HepG2 (cell line): Measurements from ENCODE around the gene RRP36. TPM values are rescaled to one million over a fixed set of nuclear protein-coding genes. Genes with fewer than 3 reads are reported as not detected.
A peak's percentile ranks its signal among the peaks of the same experiment; 100 is the strongest.

Experiments
- ADNP ChIP-seq: sonication (generic); formaldehyde crosslinking; IDR thresholded peaks from 2 replicates; pipeline ENCODE4 v1.4.0; 2020; ENCODE audit warnings: missing genetic modification reagents
- DNMT3B ChIP-seq: conservative IDR thresholded peaks from 2 replicates; pipeline ENCODE4 v1.6.1; 2016; ENCODE audit warnings: missing biosample characterization, control low read depth
- GABPA ChIP-seq, 2 experiments: IDR thresholded peaks; 2 replicates each; pipeline ENCODE4 v1.6.1; 2011 to 2016; ENCODE audit warnings: low read depth in 2 of 2, low read length in 1 of 2, missing biosample characterization in 1 of 2, missing genetic modification characterization in 1 of 2
- MAFF ChIP-seq: IDR thresholded peaks from 2 replicates; pipeline ENCODE4 v1.6.1; 2011; ENCODE audit warnings: low read depth, low read length, improper control_type of control experiment
- MLXIP ChIP-seq: sonication (generic); formaldehyde crosslinking; IDR thresholded peaks from 2 replicates; pipeline ENCODE4 v1.9.0; 2021; ENCODE audit warnings: missing genetic modification reagents, borderline replicate concordance
- MTERF4 ChIP-seq: sonication (generic); formaldehyde crosslinking; IDR thresholded peaks from 2 replicates; pipeline ENCODE4 v1.8.0; 2023; ENCODE audit warnings: mild to moderate bottlenecking, missing genetic modification reagents
- MYC ChIP-seq: sonication (generic); formaldehyde crosslinking; IDR thresholded peaks from 2 replicates; pipeline ENCODE4 v1.9.0; 2021; ENCODE audit warnings: missing genetic modification reagents, borderline replicate concordance
- PAWR ChIP-seq: sonication (generic); formaldehyde crosslinking; IDR thresholded peaks from 2 replicates; pipeline ENCODE4 v1.4.0; 2020; ENCODE audit warnings: missing genetic modification reagents, mild to moderate bottlenecking, borderline replicate concordance
- REST ChIP-seq, 2 experiments: IDR thresholded peaks; 2 replicates each; pipeline ENCODE4 v1.6.1; 2011 to 2012; ENCODE audit warnings: low read length in 2 of 2, borderline replicate concordance in 1 of 2, low read depth in 1 of 2, mild to moderate bottlenecking in 1 of 2, moderate library complexity in 1 of 2
- SCMH1 ChIP-seq: sonication (generic); formaldehyde crosslinking; IDR thresholded peaks from 2 replicates; pipeline ENCODE4 v1.9.0; 2021; ENCODE audit warnings: missing genetic modification reagents, mild to moderate bottlenecking, borderline replicate concordance
- SP140L ChIP-seq: sonication (generic); formaldehyde crosslinking; IDR thresholded peaks from 2 replicates; pipeline ENCODE4 v1.4.0; 2020; ENCODE audit warnings: missing genetic modification reagents, borderline replicate concordance
- SUZ12 ChIP-seq: fragments of 150-350 bp; IDR thresholded peaks from 2 replicates; pipeline ENCODE4 v1.6.1; 2014; ENCODE audit warnings: low read depth, low read length
- ZNF235 ChIP-seq: sonication (generic); formaldehyde crosslinking; IDR thresholded peaks from 2 replicates; pipeline ENCODE4 v1.8.1; 2023; ENCODE audit warnings: mild to moderate bottlenecking, missing genetic modification reagents, borderline replicate concordance
- ZNF292 ChIP-seq: sonication (generic); formaldehyde crosslinking; IDR thresholded peaks from 2 replicates; pipeline ENCODE4 v1.8.1; 2022; ENCODE audit warnings: mild to moderate bottlenecking, low read depth, missing genetic modification reagents, borderline replicate concordance
- ZNF550 ChIP-seq: sonication (generic); formaldehyde crosslinking; IDR thresholded peaks from 2 replicates; pipeline ENCODE4 v1.4.0; 2020; ENCODE audit warnings: mild to moderate bottlenecking, missing genetic modification reagents, borderline replicate concordance
- ZNF563 ChIP-seq: sonication (generic); formaldehyde crosslinking; IDR thresholded peaks from 2 replicates; pipeline ENCODE4 v1.8.0; 2022; ENCODE audit warnings: mild to moderate bottlenecking, moderate library complexity, missing genetic modification reagents
- ZNF691 ChIP-seq: sonication (generic); formaldehyde crosslinking; IDR thresholded peaks from 2 replicates; pipeline ENCODE4 v1.4.0; 2020; ENCODE audit warnings: missing genetic modification reagents, low read depth, mild to moderate bottlenecking, borderline replicate concordance
- ZNF720 ChIP-seq: sonication (generic); formaldehyde crosslinking; IDR thresholded peaks from 2 replicates; pipeline ENCODE4 v1.4.0; 2020; ENCODE audit warnings: missing genetic modification reagents
- ZNF746 ChIP-seq: sonication (generic); formaldehyde crosslinking; IDR thresholded peaks from 2 replicates; pipeline ENCODE4 v1.8.0; 2022; ENCODE audit warnings: mild to moderate bottlenecking, missing genetic modification reagents
- ZSCAN22 ChIP-seq: sonication (generic); formaldehyde crosslinking; IDR thresholded peaks from 2 replicates; pipeline ENCODE4 v1.4.0; 2020; ENCODE audit warnings: mild to moderate bottlenecking, missing genetic modification reagents
- polyA plus RNA-seq, 8 experiments: library from polyadenylated mRNA; depleted of rRNA in 3 of 8; stranded (reverse) in 7 of 8; unstranded in 1 of 8; fragments of >200 nt; fragmentation: Illumina TruSeq in 4 of 8; extraction: Trizol in 4 of 8; gene quantifications; 2 replicates each; pipeline versions ENCODE4 v1.2.1 to v1.2.3, GENCODE V29; 2011 to 2016; ENCODE audit warnings: low read depth in 4 of 8, missing spikeins in 1 of 8, mixed read lengths in 1 of 8; ENCODE audit not compliant: insufficient read depth in 1 of 8
- total RNA-seq, 5 experiments: library from RNA; depleted of rRNA; stranded (reverse); fragments of >200 nt; fragmentation: Illumina TruSeq; extraction: Trizol; gene quantifications; 2 replicates each; pipeline ENCODE4 v1.2.3, GENCODE V29; 2016; ENCODE audit warnings: low read depth in 1 of 5

The RRP36 gene
- total and polyA plus RNA-seq, 2 of the 13 experiments (the other 11 are each of a cell fraction or from before 2014, with no cell fraction given) = 29.5 to 144 TPM

- TF ChIP-seq ZNF235 (CRISPR knock-in tag) = peak; percentile 90; the same call in 1 of the 2 replicates
- peak in 1 of 2 experiments; percentile 73; a peak in 2 of 4 replicates for TF ChIP-seq REST (IDR thresholded peaks at IDR 0.05; ENCODE audit: borderline replicate concordance in 1 of 2, low read depth in 1 of 2, low read length in 2 of 2)
- peak; percentile 61 for TF ChIP-seq ZNF563
- no peak for TF ChIP-seq SP140L (CRISPR knock-in tag)
- TF ChIP-seq SCMH1 (CRISPR knock-in tag) = no peak
- peak; percentile 82 for TF ChIP-seq MTERF4 (CRISPR knock-in tag)
- no peak for TF ChIP-seq ZSCAN22 (CRISPR knock-in tag)
- TF ChIP-seq MYC = peak; percentile 53; the same call in 1 of the 2 replicates
- 0 out of 2 replicates have a peak, but pooled peaks have one; percentile 27 for TF ChIP-seq MLXIP
- no peak; the same call in 1 of the 2 replicates for TF ChIP-seq ZNF292 (CRISPR knock-in tag)
- TF ChIP-seq ADNP (CRISPR knock-in tag) = no peak
- no peak for TF ChIP-seq GABPA (IDR thresholded peaks at IDR 0.05; ENCODE audit: low read depth, low read length)
- TF ChIP-seq GABPA (CRISPR knock-in tag; IDR thresholded peaks at IDR 0.05; ENCODE audit: low read depth) = 0 out of 2 replicates have a peak, but pooled peaks have one; percentile 39
- no peak for TF ChIP-seq DNMT3B (CRISPR knock-in tag)
- TF ChIP-seq PAWR (CRISPR knock-in tag) = no peak
- no peak for TF ChIP-seq ZNF746 (CRISPR knock-in tag)
- no peak for TF ChIP-seq ZNF550 (CRISPR knock-in tag)
- TF ChIP-seq ZNF691 (CRISPR knock-in tag) = peak; percentile 33; the same call in 1 of the 2 replicates
- no peak for TF ChIP-seq ZNF720 (CRISPR knock-in tag)
- TF ChIP-seq SUZ12 = no peak
- no peak for TF ChIP-seq MAFF
Observed at GRCh38 chr6:42984001-42984923, 37.2 kb upstream of the RRP36 start, which contains the start of gene PPP2R5D (continued).
